OCI-LY3 (cell line): ENCODE data around the gene ASB13.

Source experiments
- CTCF ChIP-seq: fragments of 200-600, 300-600 bp; sonication (generic); IDR thresholded peaks from 2 replicates; pipeline ENCODE4 v1.5.1; 2014; ENCODE audit warnings: antibody characterized with exemption, low read length, low read depth
- EZH2phosphoT487 ChIP-seq: fragments of 200-600 bp; shearing (Covaris generic); IDR thresholded peaks from 2 replicates; pipeline ENCODE4 v1.6.1; 2018; ENCODE audit warnings: antibody characterized with exemption, mixed run types, low read depth

DNA sequence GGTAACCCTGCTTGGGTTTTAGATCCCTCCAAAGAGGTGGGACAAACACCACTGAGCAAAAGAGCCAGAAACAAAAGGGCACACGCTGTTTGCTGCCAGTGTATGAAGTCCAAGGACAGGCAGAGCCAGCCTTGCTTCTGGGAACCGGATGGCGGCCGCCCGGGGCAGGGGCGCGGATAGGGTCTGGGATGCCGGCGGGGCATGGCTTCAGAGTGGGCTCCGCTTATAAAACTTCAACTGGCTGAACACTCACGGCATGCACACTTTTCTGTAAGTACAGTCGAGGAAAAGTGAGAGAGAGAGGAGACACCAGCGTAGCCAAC is 62.6 kb downstream of the ASB13 start:
- TF ChIP-seq CTCF: no peak
- TF ChIP-seq EZH2phosphoT487: no peak
